Left lung (tissue), 10 donors: ENCODE results near the gene PDE8A. TPM values are rescaled to one million over a fixed set of nuclear protein-coding genes. Genes with fewer than 3 reads are reported as not detected.
A peak's percentile ranks its signal among the peaks of the same experiment; 100 is the strongest.
"Not testable (repeated sequence)": the region's sequence is repeated elsewhere in the genome, so short reads cannot be mapped to it uniquely, and the experiment has no call there.

Source experiments
- ATAC-seq: fragments of 200-7000 bp; cut with Tn5 transposase; one replicate; pipeline ENCODE4 v1.9.1; 2020; ENCODE audit warnings: moderate library complexity
- DNase-seq, 4 donors: peaks; one replicate each; pipeline ENCODE4 v3.0.0-alpha.2; 2013 to 2020
- H3K27ac ChIP-seq, 2 donors: fragments of 200-600 bp; sonication (generic) in 1 of 2; one replicate each; pipeline versions ENCODE4 v1.5.0 to v1.8.0; 2020 to 2021
- H3K27me3 ChIP-seq, 2 donors: fragments of 200-600 bp; sonication (generic) in 1 of 2; one replicate each; pipeline versions ENCODE4 v1.5.0 to v1.8.0; 2020 to 2021
- H3K36me3 ChIP-seq, 2 donors: fragments of 200-600 bp; sonication (generic) in 1 of 2; one replicate each; pipeline versions ENCODE4 v1.5.0 to v1.8.0; 2020 to 2021
- H3K4me1 ChIP-seq, 2 donors: fragments of 200-600 bp; one replicate each; pipeline ENCODE4 v1.8.0; 2021
- H3K4me3 ChIP-seq, 2 donors: fragments of 200-600 bp; sonication (generic) in 1 of 2; one replicate each; pipeline versions ENCODE4 v1.5.0 to v1.8.0; 2020 to 2021; ENCODE audit warnings: mild to moderate bottlenecking in 1 of 2
- H3K9me3 ChIP-seq, 2 donors: fragments of 200-600 bp; sonication (generic) in 1 of 2; one replicate each; pipeline versions ENCODE4 v1.5.0 to v1.8.0; 2020 to 2021
- CTCF ChIP-seq, 2 donors: fragments of 200-600 bp; sonication (generic) in 1 of 2; IDR thresholded peaks; one replicate each; pipeline versions ENCODE4 v1.5.0 to v1.8.0; 2021; ENCODE audit warnings: antibody characterized with exemption in 2 of 2
- intact Hi-C, 2 donors: fragments of 100-400 bp; cut with DNase I; formaldehyde crosslinking; loops; one replicate each; pipeline versions ENCODE4 v1.11.2 to v1.14.2; 2022
- polyA plus RNA-seq, 6 donors: library from polyadenylated mRNA; unstranded; fragments of 120-200 nt; gene quantifications; one replicate each; pipeline ENCODE4 v1.2.1, GENCODE V29; 2013; ENCODE audit not compliant: insufficient read length in 6 of 6
- total RNA-seq, 2 donors: library from RNA; stranded (reverse); fragmentation: NEBNext Ultra II Directional; extraction: Animal tissue kit (Norgen Biotek cat#: 25700); gene quantifications; one replicate each; pipeline ENCODE4 v1.2.1, GENCODE V29; 2021
- donor health status: DM: no; HTN: yes; CAD: no.
- donor health status: DM: no; HTN: no; CAD: no.

Gene PDE8A
- total and polyA plus RNA-seq, 8 donors: 30.4 to 64.0 (median 48.4) TPM

- H3K4me1 ChIP-seq: peaks cover 0 to 42% of the 10 kb centered on the region in 2 donors
- intact Hi-C loops: no loop called here
- no peaks in the 10 kb centered on the region for H3K36me3 ChIP-seq
- no peaks in the 10 kb centered on the region for H3K9me3 ChIP-seq
- TF ChIP-seq CTCF (IDR thresholded peaks at IDR 0.05): no peak
- no peaks in the 10 kb centered on the region for H3K27me3 ChIP-seq
- no peak for DNase-seq
- H3K4me3 ChIP-seq: no peak overlapping the region
- no peak for ATAC-seq
- no peak overlapping the region for H3K27ac ChIP-seq
Measured at GRCh38 chr15:84988909-84989644, 7.4 kb downstream of the PDE8A start.

DNA sequence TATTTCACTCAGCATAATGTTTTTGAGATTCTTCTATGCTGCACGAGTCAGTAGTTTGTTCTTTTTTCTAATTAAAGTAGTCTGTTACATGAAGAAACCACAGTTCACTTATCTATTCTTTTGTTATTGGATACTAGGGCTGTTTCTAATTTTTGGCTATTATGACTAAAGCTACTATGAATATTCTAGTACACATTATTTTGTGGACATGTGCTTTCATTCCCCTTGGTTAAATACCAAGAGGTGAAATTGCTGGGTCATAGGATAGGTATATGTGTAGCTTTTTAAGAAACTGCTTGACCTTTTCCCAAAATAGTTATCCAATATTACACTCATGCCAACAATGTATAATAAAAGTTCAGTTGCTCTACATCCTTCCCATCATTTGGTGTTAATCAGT lies 8.9 kb downstream of the PDE8A start:
- Histone ChIP-seq H3K4me3 (no peak overlapping the region), H3K4me1 (peaks cover 0 to 34% of the 10 kb centered on the region in 2 donors), H3K27ac (no peak overlapping the region), H3K27me3 (no peaks in the 10 kb centered on the region), H3K9me3 (no peaks in the 10 kb centered on the region), H3K36me3 (no peaks in the 10 kb centered on the region)
- ATAC-seq (no peak), DNase-seq (no peak)
- TF ChIP-seq CTCF (IDR thresholded peaks at IDR 0.05): no peak
- intact Hi-C loops: no loop called here

GRCh38 chr15:84991014-84991712 lies 9.5 kb downstream of the PDE8A start:
- Histone ChIP-seq H3K27ac (no peak overlapping the region), H3K4me1 (peaks cover 0 to 28% of the 10 kb centered on the region in 2 donors), H3K9me3 (no peaks in the 10 kb centered on the region), H3K27me3 (no peaks in the 10 kb centered on the region), H3K36me3 (no peaks in the 10 kb centered on the region), H3K4me3 (no peak overlapping the region)
- no peak for DNase-seq
- intact Hi-C loops: no loop called here
- no peak for TF ChIP-seq CTCF (IDR thresholded peaks at IDR 0.05)
- ATAC-seq: no peak

- peaks cover 0 to 27% of the 10 kb centered on the region in 2 donors for H3K4me1 ChIP-seq
- DNase-seq (no peak), ATAC-seq (peak; percentile 89)
- intact Hi-C loops: no loop called here
- H3K4me3 ChIP-seq: no peak overlapping the region
- no peaks in the 10 kb centered on the region for H3K27me3 ChIP-seq
- no peak for TF ChIP-seq CTCF (IDR thresholded peaks at IDR 0.05)
- no peak overlapping the region for H3K27ac ChIP-seq
- H3K36me3 ChIP-seq: no peaks in the 10 kb centered on the region
- H3K9me3 ChIP-seq: no peaks in the 10 kb centered on the region
Measured at GRCh38 chr15:84992157-84992944, 10.7 kb downstream of the PDE8A start.

GRCh38 chr15:84996055-84996454 lies 14.4 kb downstream of the PDE8A start:
- Histone ChIP-seq H3K36me3 (no peaks in the 10 kb centered on the region), H3K27ac (no peak overlapping the region), H3K4me1 (peaks cover 10 to 31% of the 10 kb centered on the region in 2 donors), H3K4me3 (no peak overlapping the region), H3K9me3 (no peaks in the 10 kb centered on the region), H3K27me3 (no peaks in the 10 kb centered on the region)
- DNase-seq (no peak), ATAC-seq (no peak)
- intact Hi-C loops: no loop called here
- no peak for TF ChIP-seq CTCF (IDR thresholded peaks at IDR 0.05)

- intact Hi-C loops, H3K27ac ChIP-seq, H3K4me3 ChIP-seq, H3K9me3 ChIP-seq, DNase-seq, ATAC-seq, H3K27me3 ChIP-seq, H3K36me3 ChIP-seq: not testable (repeated sequence)
- H3K4me1 ChIP-seq: peaks cover 10 to 27% of the 10 kb centered on the region in 2 donors
Measured at GRCh38 chr15:84996714-84997113, 15.1 kb downstream of the PDE8A start.

DNA sequence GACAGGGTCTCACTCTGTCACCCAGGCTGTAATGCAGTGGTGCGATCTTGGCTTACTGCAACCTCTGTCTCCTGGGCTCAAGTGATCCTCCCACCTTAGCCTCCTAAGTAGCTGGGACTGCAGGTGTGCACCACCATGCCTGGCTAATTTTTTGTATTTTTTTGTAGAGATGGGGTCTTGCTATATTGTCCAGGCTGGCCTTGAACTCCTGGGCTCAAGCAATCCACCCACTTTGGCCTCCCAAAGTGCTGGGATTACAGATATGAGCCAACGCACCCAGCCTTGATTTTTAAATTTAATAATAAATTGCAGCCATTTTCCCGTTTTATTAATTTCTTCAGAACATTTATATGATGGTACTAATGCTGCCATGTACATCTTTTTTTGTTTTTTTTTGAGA lies 15.6 kb downstream of the PDE8A start:
- H3K27me3 ChIP-seq, H3K27ac ChIP-seq, intact Hi-C loops, ATAC-seq, H3K4me3 ChIP-seq, H3K9me3 ChIP-seq, H3K36me3 ChIP-seq, DNase-seq: not testable (repeated sequence)
- H3K4me1 ChIP-seq: peaks cover 10 to 25% of the 10 kb centered on the region in 2 donors
